Stomach smooth muscle (tissue), 2 donors: ENCODE measurements around the gene STXBP1.
A peak's percentile ranks its signal among the peaks of the same experiment; 100 is the strongest.

ENCODE experiments used
- H3K27ac ChIP-seq: one replicate; pipeline ENCODE4 v1.7.0; 2013; ENCODE audit warnings: mild to moderate bottlenecking, low read length, inconsistent platforms
- H3K27me3 ChIP-seq, 2 donors: one replicate each; pipeline ENCODE4 v1.7.0; 2013; ENCODE audit warnings: low read length in 2 of 2; ENCODE audit not compliant: insufficient read depth in 2 of 2, control insufficient read depth in 1 of 2
- H3K36me3 ChIP-seq, 2 donors: one replicate each; pipeline ENCODE4 v1.7.0; 2013; ENCODE audit warnings: low read length in 2 of 2; ENCODE audit not compliant: control insufficient read depth in 2 of 2, insufficient read depth in 2 of 2
- H3K4me1 ChIP-seq: one replicate; pipeline ENCODE4 v1.7.0; 2013; ENCODE audit warnings: low read length; ENCODE audit not compliant: control insufficient read depth, insufficient read depth
- H3K4me3 ChIP-seq, 2 donors: one replicate each; pipeline ENCODE4 v1.7.0; 2013; ENCODE audit warnings: low read length in 2 of 2
- H3K9ac ChIP-seq, 2 donors: one replicate each; pipeline ENCODE4 v1.7.0; 2013; ENCODE audit warnings: low read length in 2 of 2, mild to moderate bottlenecking in 1 of 2
- H3K9me3 ChIP-seq, 2 donors: one replicate each; pipeline ENCODE4 v1.7.0; 2013; ENCODE audit warnings: low read length in 2 of 2; ENCODE audit not compliant: control insufficient read depth in 2 of 2
- donor health status: healthy.
- donor health status: Pancreatic carcinoma.

STXBP1 gene

DNA sequence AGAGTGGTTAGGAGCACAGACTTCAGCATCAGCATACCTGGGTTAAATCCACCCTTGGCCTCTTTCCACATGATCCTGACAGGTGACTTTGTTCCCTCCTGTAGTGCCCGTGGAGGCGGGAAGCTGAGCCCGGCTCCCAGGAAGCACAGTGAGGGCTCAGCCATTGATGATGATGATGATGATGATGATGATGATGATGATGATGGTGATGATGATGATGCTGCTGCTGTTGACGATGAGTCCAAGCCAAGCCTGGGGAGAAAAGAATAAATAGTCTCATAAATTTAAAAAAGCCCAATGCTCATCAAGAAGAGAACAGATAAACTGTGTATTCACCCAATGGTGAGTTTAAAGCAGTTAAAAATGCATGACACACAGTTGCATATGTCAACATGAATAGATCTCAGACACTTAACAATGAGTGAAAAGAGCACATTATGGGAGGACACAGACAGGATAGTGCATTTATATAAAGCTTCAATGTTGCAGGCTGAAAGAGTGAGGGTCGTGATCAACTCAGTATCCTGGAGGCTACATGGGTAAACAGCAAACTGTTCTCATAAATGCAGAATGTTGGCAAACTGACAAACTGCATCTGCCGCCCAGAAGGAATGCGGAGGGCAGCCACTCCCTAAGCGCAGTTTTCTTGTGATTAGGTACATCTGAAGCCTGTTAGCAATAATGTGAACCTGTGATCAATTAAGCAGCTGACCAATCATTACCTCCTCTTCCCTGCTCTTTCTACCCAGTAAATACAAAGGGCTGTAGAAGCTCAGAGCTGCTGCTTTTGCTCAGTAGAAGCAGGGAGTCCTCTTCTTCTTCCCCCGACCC lies 83.0 kb downstream of the STXBP1 start:
- Histone ChIP-seq H3K27me3 (no peaks in the 10 kb centered on the region), H3K9ac (no peak overlapping the region)

DNA sequence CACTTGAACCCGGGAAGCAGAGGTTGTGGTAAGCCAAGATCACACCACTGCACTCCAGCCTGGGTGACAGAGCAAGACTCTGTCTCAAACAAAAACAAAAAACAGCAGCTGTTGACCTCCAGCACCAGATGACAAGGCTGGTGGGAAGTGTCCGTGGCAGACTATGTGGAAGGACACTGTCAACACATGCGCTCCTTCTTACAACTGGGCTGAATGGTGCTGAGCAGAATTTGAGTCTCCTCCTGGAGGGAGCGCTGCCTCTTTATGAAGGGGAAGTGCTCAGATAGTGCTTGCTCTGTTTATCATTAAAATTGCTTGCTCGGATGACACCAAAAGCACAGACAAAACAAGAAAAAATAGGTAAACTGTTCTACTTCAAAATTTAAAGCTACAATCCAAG lies 85.5 kb downstream of the STXBP1 start:
- Histone ChIP-seq H3K9ac (peak overlapping the region in 1 of 2 donors; percentile 9), H3K4me3 (no peak overlapping the region), H3K27me3 (no peaks in the 10 kb centered on the region), H3K36me3 (peaks cover 0 to 4% of the 10 kb centered on the region in 2 donors), H3K9me3 (no peaks in the 10 kb centered on the region), H3K27ac (no peak overlapping the region), H3K4me1 (peaks cover 12% of the 10 kb centered on the region)

More for the DNA sequence above, 83.0 kb downstream of the STXBP1 start:
- Histone ChIP-seq H3K9me3 (no peaks in the 10 kb centered on the region), H3K27ac (no peak overlapping the region), H3K4me3 (no peak overlapping the region), H3K4me1 (peaks cover 11% of the 10 kb centered on the region), H3K36me3 (peaks cover 0 to 12% of the 10 kb centered on the region in 2 donors)

DNA sequence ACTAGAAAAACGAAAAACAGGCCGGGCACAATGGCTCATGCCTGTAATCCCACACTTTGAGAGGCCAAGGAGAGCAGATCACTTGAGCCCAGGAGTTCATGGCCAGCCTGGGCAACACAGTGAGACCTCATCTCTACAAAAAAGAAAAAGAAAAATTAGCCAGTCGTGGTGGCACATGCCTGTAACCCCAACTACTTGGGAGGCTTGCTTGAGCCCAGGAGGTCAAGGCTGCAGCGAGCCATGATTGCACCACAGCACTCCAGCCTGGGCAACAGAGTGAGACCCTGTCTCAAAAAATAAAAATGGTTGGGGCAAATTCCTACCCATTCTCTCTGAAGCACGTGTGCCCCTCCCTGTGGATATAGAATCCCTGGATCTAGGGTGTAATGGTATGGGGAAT lies 86.3 kb downstream of the STXBP1 start:
- Histone ChIP-seq H3K9me3 (no peaks in the 10 kb centered on the region), H3K27me3 (no peaks in the 10 kb centered on the region), H3K36me3 (peaks cover 0 to 2% of the 10 kb centered on the region in 2 donors), H3K9ac (no peak overlapping the region), H3K27ac (peak overlapping the region; percentile 66), H3K4me3 (no peak overlapping the region), H3K4me1 (peaks cover 12% of the 10 kb centered on the region)

DNA sequence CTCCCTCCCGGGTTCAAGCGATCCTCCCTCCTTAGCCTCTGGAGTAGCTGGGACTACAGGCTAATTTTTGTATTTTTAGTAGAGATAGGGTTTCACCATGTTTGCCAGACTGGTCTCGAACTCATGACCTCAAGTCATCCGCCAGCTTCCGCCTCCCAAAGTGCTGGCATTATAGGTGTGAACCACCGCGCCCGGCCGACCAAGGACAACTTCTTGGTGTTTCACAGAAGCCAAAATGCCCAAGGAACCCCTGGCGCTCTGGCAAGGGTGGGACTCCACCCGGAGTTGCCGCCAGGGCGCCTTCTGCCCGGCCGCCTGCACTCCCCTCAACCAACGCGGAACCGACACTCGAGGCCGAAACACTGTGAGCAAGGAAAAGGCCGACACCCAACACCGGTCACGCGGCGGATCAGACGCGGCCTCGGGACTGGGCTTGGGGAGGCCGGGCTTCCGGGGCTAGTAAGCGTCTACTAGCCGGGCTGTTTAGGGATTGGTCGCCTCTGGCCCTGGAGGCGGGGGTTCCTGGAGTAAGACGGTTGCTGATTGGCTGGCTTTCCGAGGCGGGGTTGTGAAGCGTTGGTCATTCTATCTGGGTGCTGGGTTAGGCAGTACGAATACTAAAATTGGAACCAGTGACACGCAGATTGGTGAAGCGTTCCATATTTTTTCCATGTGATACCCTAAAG lies 87.1 kb downstream of the STXBP1 start:
- no peaks in the 10 kb centered on the region for H3K27me3 ChIP-seq
- H3K36me3 ChIP-seq, result no peaks in the 10 kb centered on the region
- peaks cover 12% of the 10 kb centered on the region for H3K4me1 ChIP-seq
- H3K4me3 ChIP-seq, result peak overlapping the region; percentile 51 to 72
- peak overlapping the region; percentile 66 for H3K27ac ChIP-seq
- no peaks in the 10 kb centered on the region for H3K9me3 ChIP-seq
- H3K9ac ChIP-seq, result peak overlapping the region in 1 of 2 donors; percentile 58

DNA sequence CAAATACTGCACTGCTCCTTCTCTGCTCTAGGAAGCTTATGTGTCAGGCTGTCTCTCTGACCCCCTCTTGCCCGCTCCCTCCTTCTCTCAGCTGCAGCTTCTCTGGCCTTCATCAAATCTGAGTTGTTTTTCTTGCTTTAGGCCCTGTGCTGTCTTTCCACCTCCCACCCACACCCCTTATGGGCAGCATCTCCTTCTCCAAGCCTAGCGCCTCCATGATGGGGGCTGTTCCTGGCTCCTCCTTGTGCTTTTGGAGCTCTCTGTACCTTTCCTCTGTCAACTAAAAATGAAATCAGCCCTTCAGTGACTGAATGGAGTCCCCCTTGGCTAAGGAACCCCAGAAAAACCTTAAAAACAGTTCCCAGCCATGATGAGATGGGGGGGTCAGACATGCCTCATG lies 88.1 kb downstream of the STXBP1 start:
- H3K4me3 ChIP-seq, result no peak overlapping the region
- peak overlapping the region; percentile 66 for H3K27ac ChIP-seq

DNA sequence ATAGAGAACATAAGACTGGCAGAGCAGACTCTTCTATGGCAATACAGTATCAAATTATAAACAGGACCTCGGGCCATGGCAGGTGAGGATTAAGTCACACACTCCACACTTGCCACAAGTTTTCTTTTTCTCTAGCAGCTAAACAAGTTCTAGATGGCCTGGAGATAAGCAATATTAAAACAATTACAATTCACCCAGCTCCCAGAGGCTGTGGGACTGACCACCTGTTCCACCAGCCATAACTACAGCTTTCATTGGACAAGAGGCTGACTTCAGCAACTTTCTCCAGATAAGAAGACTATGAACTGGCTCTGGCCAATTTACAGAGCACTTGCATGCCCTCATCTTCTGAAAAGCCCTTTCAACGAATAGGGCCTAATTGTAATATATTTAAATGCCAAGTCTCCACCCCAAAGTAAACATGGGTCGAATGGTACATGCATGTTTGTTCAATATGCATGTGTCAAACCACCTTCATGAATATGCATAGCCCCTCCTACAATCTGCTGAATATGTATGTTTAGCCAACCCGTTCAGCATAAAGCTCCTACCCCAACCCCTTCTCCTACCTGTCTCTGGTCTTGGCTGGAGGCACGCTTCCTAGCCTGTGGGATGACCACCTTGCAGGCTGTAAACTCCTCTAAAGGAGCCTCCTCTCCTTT lies 88.6 kb downstream of the STXBP1 start:
- Histone ChIP-seq H3K36me3 (no peaks in the 10 kb centered on the region), H3K9me3 (no peaks in the 10 kb centered on the region), H3K4me3 (no peak overlapping the region), H3K4me1 (peaks cover 12% of the 10 kb centered on the region), H3K27me3 (peaks cover 0 to 2% of the 10 kb centered on the region in 2 donors), H3K27ac (peak overlapping the region; percentile 66), H3K9ac (no peak overlapping the region)

More for the DNA sequence above, 88.1 kb downstream of the STXBP1 start:
- H3K4me1 ChIP-seq, result peaks cover 12% of the 10 kb centered on the region
- H3K9me3 ChIP-seq, result no peaks in the 10 kb centered on the region
- H3K9ac ChIP-seq, result no peak overlapping the region
- no peaks in the 10 kb centered on the region for H3K36me3 ChIP-seq
- H3K27me3 ChIP-seq, result no peaks in the 10 kb centered on the region

DNA sequence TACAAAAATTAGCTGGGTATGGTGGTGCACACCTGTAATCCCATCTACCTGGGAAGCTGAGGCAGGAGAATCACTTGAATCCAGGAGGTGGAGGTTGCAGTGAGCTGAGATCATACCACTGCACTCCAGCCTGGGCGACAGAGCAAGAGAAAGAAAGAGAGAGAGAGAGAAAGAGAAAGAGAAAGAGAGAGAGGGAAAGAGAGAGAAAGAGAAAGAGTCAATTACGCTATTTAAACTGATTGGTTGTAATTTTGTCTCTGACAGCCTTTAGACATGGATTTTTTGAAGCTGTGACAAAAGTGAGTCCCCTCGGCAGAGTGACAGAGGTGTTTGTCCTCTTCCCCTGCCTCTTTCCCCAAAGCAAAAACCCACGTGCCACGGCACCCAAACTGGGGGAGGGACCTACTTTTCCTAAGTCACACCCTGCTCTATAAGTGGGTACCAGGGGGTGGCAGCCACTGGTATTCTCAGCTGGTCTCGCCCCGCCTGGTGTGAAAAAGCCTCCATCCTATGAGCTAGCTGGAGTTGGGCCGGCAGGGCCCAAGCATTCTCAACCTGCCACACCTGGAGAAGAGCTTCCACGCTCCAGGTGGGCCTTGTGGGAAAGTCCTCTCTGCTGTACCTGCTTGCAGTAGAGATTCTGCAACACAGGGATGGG lies 91.3 kb downstream of the STXBP1 start:
- Histone ChIP-seq H3K9ac (no peak overlapping the region), H3K36me3 (no peaks in the 10 kb centered on the region), H3K27ac (no peak overlapping the region), H3K27me3 (peaks cover 0 to 2% of the 10 kb centered on the region in 2 donors), H3K4me3 (no peak overlapping the region), H3K4me1 (peaks cover 12% of the 10 kb centered on the region), H3K9me3 (no peaks in the 10 kb centered on the region)

DNA sequence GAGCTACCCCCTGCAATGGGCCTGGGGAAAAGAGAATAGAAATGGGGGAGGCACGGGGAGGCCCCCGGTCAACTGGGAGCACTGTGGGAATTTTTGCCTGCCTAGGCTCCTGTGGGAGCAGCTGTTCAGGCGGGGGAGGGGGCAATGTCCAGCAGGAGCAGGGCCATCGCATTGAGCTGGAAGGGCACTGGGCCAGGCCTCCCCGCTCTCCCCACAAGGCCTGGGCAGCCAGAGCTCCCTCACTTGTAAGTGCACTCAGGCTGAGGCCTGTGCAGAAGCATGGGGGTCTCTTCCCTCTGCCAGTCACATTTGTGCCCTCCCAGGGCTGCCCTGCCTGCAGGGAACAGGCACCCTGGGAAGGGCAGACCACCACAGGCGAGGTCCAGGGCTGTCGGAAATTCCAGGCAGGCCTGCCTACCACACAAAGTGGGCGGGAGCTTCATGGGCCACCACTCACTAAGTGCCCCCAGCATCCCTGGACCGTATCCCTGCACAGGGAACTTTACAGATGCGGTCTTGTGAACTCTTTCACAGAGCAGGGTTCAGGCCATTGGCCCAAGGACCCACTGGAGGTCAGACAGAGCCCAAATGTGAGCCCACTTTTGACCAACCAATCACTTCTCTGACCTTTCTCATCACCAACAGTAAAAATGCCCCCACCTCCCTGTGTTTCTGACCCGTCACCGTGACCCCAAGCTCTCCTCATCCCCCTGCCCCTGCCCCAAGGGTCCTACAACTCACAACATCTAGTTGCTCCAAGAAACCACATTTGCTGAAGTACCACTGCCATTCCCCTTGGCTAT lies 93.7 kb downstream of the STXBP1 start:
- Histone ChIP-seq H3K4me1 (no peaks in the 10 kb centered on the region), H3K4me3 (no peak overlapping the region), H3K36me3 (no peaks in the 10 kb centered on the region), H3K9me3 (no peaks in the 10 kb centered on the region), H3K27me3 (peaks cover 0 to 2% of the 10 kb centered on the region in 2 donors), H3K27ac (no peak overlapping the region), H3K9ac (no peak overlapping the region)

DNA sequence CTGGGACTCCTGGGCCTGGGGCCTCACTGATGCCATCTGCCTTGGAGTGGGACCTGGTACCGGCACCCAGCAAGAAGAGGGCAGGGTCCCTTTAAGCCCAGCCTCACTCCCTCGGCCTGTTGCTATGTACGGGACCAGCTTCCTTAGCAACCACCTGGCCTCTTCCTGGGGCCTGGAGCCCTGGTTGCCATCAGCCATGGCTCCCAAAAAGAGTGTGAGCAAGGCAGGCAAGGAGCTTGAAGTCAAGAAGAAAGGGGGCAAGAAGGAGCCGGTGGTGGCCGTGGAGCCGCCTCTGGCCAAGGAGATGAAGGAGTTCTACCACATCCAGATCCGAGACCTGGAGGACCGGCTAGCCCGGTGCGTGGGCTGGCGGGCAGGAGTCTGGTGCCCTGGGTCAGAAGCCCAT lies 94.8 kb downstream of the STXBP1 start, which contains the start of gene CFAP157:
TSS of gene CFAP157 (plus strand) at position 153 of the 406 bp plus-strand sequence. CDS start at position 197, 44 bp downstream.
- H3K27ac ChIP-seq, result no peak within 1 kb of the TSS
- H3K4me1 ChIP-seq, result no peaks in the 10 kb centered on the region
- peaks cover 0 to 2% of the 10 kb centered on the region in 2 donors for H3K27me3 ChIP-seq
- H3K9me3 ChIP-seq, result no peaks in the 10 kb centered on the region
- no peak within 1 kb of the TSS for H3K4me3 ChIP-seq
- no peak within 1 kb of the TSS for H3K9ac ChIP-seq
- no peaks in the 10 kb centered on the region for H3K36me3 ChIP-seq
